KOPT-K1 (cell line): ENCODE measurements around the gene DLG2.

ENCODE experiments used
- H3K27ac ChIP-seq: fragments of 200-600 bp; sonication (generic); 2 replicates; pipeline ENCODE4 v1.5.1; 2016; ENCODE audit warnings: antibody characterized with exemption, mild to moderate bottlenecking, low read depth, low read length; ENCODE audit not compliant: poor library complexity, severe bottlenecking
- H3K36me3 ChIP-seq: fragments of 200-600 bp; sonication (generic); 2 replicates; pipeline ENCODE4 v1.5.1; 2017; ENCODE audit warnings: antibody characterized with exemption, mild to moderate bottlenecking, low read length, moderate library complexity; ENCODE audit not compliant: insufficient read depth
- H3K9me3 ChIP-seq: fragments of 200-600 bp; sonication (generic); 2 replicates; pipeline ENCODE4 v1.5.1; 2017; ENCODE audit warnings: antibody characterized with exemption, low read length, mild to moderate bottlenecking; ENCODE audit not compliant: insufficient read depth, poor library complexity, severe bottlenecking

Gene DLG2

GRCh38 chr11:85540635-85541205 is 86.4 kb downstream of the DLG2 start:
- Histone ChIP-seq H3K27ac (no peak overlapping the region), H3K9me3 (no peaks in the 10 kb centered on the region), H3K36me3 (no peaks in the 10 kb centered on the region)

DNA sequence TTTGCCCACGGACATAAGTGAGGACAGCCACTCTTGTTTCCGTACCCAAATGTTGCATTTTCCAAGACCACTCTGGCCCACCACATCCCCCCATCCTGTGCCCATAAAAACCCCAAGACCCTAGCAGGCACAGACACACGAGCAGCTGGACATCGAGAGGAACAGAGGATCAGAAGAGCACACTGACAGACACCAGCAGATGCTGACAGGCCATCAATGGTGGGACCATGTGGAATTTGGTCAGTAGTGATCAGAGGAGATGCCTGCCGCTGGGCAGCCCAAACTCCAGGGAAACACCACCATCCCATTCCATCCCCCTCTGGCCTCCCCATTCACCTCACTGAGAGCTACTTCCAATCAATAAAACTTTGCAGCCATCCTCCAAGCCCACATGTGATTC is 87.0 kb downstream of the DLG2 start:
- no peaks in the 10 kb centered on the region for H3K9me3 ChIP-seq
- H3K27ac ChIP-seq, result no peak overlapping the region
- no peaks in the 10 kb centered on the region for H3K36me3 ChIP-seq

- peaks cover 3% of the 10 kb centered on the region for H3K9me3 ChIP-seq
- no peak overlapping the region for H3K27ac ChIP-seq
- no peaks in the 10 kb centered on the region for H3K36me3 ChIP-seq
These were observed 87.4 kb downstream of the DLG2 start for GRCh38 chr11:85539740-85540139.

- Histone ChIP-seq H3K27ac (no peak overlapping the region), H3K36me3 (no peaks in the 10 kb centered on the region), H3K9me3 (peaks cover 8% of the 10 kb centered on the region)
These were observed 88.0 kb downstream of the DLG2 start for GRCh38 chr11:85539029-85539689.

DNA sequence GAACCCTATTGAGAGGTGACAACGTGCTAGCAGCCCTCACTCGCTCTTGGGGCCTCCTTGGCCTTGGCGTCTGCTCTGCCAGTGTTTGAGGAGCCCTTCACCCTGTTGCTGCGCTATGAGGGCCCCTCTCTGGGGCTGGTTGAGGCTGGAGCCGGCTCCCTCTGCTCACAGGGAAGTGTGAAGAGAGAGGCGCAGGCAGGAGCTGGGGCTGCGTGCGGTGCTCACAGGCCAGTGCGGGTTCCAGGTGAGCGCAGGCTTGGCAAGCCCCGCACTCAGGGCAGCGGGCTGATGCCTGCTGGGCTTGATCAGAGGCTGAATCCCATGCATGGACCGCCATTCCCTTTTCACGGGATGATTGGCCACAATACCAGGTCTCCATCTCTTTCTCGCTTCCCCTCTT is 90.7 kb downstream of the DLG2 start:
- Histone ChIP-seq H3K36me3 (no peaks in the 10 kb centered on the region), H3K27ac (no peak overlapping the region)

DNA sequence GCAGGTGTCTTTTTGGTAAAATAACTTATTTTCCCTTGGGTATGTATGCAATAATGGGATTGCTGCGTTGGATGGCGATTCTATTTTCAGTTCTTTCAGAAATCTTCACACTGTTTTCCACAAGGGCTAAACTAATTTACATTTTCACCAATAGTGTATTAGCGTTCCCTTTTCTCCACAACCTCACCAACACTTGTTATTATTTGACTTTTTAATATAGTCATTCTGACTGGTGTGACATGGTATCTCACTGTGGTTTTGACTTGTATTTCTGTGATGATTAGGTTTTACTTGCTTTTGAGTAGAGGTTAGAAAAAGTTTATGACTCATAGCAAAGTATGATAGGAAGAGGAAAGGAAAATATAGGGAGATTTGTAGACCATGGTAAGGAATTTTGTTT is 92.3 kb downstream of the DLG2 start:
- Histone ChIP-seq H3K36me3 (no peaks in the 10 kb centered on the region), H3K27ac (no peak overlapping the region), H3K9me3 (peaks cover 8% of the 10 kb centered on the region)

More for the DNA sequence above, 90.7 kb downstream of the DLG2 start:
- H3K9me3 ChIP-seq, result peaks cover 8% of the 10 kb centered on the region

GRCh38 chr11:85531191-85531897 is 95.8 kb downstream of the DLG2 start:
- H3K27ac ChIP-seq, result no peak overlapping the region
- no peaks in the 10 kb centered on the region for H3K36me3 ChIP-seq
- peaks cover 8% of the 10 kb centered on the region for H3K9me3 ChIP-seq

GRCh38 chr11:85530634-85531033 is 96.5 kb downstream of the DLG2 start:
- Histone ChIP-seq H3K27ac (no peak overlapping the region), H3K36me3 (no peaks in the 10 kb centered on the region), H3K9me3 (peaks cover 8% of the 10 kb centered on the region)

- H3K36me3 ChIP-seq, result no peaks in the 10 kb centered on the region
- peaks cover 14% of the 10 kb centered on the region for H3K9me3 ChIP-seq
- H3K27ac ChIP-seq, result no peak overlapping the region
These were observed 100.6 kb downstream of the DLG2 start for GRCh38 chr11:85526564-85526963.

DNA sequence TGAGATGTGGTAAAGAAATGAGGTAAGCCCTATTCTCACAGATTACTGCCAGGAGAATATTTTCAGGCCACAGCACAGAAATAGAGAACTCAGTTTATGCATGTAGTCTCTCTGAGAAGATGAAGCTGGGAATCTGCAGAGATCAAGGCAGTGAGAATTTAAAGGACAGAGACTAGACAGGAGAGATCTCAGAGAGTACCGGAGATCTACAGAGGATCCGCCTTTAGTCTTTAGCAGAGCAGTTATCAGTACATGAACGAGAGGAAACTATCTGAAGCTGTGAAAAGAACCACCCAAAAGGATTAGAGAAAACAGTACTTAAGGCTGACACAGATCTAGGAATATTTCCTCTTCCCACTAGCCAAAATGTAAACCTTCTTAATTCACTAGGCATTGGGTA is 101.5 kb downstream of the DLG2 start:
- no peaks in the 10 kb centered on the region for H3K36me3 ChIP-seq
- H3K27ac ChIP-seq, result no peak overlapping the region
- peaks cover 17% of the 10 kb centered on the region for H3K9me3 ChIP-seq

- no peak overlapping the region for H3K27ac ChIP-seq
- peaks cover 10% of the 10 kb centered on the region for H3K9me3 ChIP-seq
- no peaks in the 10 kb centered on the region for H3K36me3 ChIP-seq
These were observed 109.9 kb downstream of the DLG2 start for GRCh38 chr11:85517272-85517671.

DNA sequence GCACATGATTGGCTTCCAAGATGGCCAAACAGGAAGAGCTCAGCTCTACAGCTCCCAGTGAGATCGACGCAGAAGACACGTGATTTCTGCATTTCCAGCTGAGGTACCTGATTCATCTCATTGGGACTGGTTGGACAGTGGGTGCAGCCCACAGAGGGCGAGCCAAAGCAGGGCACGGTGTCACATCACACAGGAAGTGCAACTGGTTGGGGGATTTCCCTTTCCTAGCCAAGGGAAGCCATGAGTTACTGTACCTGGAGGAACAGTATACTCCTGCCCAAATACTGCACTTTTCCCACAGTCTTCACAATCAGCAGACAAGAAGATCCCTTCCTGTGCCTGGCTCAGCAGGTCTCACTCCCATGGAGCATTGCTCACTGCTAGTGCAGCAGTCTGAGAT is 131.2 kb downstream of the DLG2 start:
- Histone ChIP-seq H3K9me3 (no peaks in the 10 kb centered on the region), H3K36me3 (no peaks in the 10 kb centered on the region), H3K27ac (no peak overlapping the region)

DNA sequence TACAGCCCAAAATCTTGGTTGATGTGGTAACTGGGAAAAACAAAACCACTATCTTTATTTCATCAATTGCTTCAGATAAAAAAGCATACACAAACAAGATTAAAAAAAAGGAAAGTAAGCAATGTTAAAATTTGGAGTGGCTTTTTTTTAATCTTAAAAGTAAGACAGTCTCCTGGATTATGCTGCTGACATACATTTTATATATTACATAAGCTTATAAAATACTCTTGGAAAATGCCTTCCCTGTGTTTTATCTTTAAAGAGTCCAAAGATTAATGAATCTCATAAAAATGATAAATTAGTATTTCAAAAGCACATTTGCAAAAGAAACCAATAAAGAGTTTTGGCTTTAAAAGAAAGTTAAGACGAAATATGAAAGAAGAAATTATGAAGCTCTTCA is 132.7 kb downstream of the DLG2 start:
- Histone ChIP-seq H3K36me3 (no peaks in the 10 kb centered on the region), H3K27ac (no peak overlapping the region), H3K9me3 (no peaks in the 10 kb centered on the region)

DNA sequence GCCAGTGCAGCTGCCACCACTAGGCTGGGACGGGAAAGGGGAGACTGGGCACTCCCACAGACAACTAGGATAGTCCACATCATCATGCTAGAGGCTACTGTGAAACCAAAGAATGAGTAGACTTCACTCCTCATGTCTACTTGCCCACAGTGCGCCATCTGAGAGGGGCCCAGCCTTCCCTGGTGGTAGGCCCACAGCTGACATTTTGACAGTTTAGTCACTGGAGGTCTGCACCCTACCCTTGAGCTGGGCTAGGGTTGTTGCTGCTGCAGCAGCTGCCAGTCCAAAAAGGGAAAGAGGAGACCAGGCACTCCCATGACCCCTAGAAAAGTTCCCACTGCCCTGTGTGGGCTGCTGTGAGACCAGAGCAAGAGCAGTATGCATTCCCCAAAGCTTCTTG is 141.2 kb downstream of the DLG2 start:
- H3K27ac ChIP-seq, result no peak overlapping the region
- no peaks in the 10 kb centered on the region for H3K9me3 ChIP-seq
- no peaks in the 10 kb centered on the region for H3K36me3 ChIP-seq

DNA sequence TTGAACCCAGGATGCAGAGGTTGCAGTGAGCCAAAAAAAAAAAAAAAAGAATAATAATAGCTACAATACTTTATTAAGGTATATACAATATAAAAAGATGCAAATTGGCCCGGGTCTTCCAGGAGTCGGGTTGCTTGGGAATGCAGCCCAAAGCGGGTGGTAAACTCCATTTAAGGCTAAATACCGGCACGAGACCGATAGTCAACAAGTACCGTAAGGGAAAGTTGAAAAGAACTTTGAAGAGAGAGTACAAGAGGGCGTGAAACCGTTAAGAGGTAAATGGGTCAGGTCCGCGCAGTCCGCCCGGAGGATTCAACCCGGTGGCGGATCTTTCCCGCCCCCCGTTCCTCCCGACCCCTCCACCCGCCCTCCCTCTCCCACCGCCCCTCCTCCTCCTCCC is 143.3 kb downstream of the DLG2 start:
- Histone ChIP-seq H3K36me3 (no peaks in the 10 kb centered on the region), H3K9me3 (no peaks in the 10 kb centered on the region), H3K27ac (no peak overlapping the region)

- H3K36me3 ChIP-seq, result no peaks in the 10 kb centered on the region
These were observed 145.3 kb downstream of the DLG2 start for GRCh38 chr11:85481862-85482261.

More at GRCh38 chr11:85481862-85482261, 145.3 kb downstream of the DLG2 start:
- Histone ChIP-seq H3K9me3 (no peaks in the 10 kb centered on the region), H3K27ac (no peak overlapping the region)
